GM13976 (cell line): ENCODE measurements around the gene JPH3.

Experiments
- DNase-seq: peaks from one replicate; pipeline ENCODE4 v3.0.0; 2012; ENCODE audit warnings: low spot score
- CTCF ChIP-seq: IDR thresholded peaks from 2 replicates; pipeline ENCODE4 v1.5.1; 2012; ENCODE audit warnings: borderline replicate concordance, mild to moderate bottlenecking; ENCODE audit not compliant: insufficient read depth; ENCODE audit errors: extremely low read depth, missing control alignments, control extremely low read depth
- in situ Hi-C: fragments of 300-500 bp; cut with MboI; formaldehyde crosslinking; loops from one replicate; pipeline ENCODE4 v1.12.0; 2022; ENCODE audit warnings: low sequenced_read_pairs, mixed read lengths, inconsistent platforms; ENCODE audit not compliant: unreplicated experiment

Gene JPH3

GRCh38 chr16:87621976-87622713 is 19.8 kb downstream of the JPH3 start:
- no peak for TF ChIP-seq CTCF
- DNase-seq = no peak
- in situ Hi-C loops = no loop called here

GRCh38 chr16:87622756-87623319 is 20.5 kb downstream of the JPH3 start:
- in situ Hi-C loops = no loop called here
- DNase-seq = no peak
- no peak for TF ChIP-seq CTCF

GRCh38 chr16:87625241-87625797 is 23.0 kb downstream of the JPH3 start:
- in situ Hi-C loops = no loop called here
- no peak for TF ChIP-seq CTCF
- DNase-seq = no peak

GRCh38 chr16:87626401-87626800 is 24.1 kb downstream of the JPH3 start:
- no peak for DNase-seq
- in situ Hi-C loops = no loop called here

GRCh38 chr16:87626905-87627304 is 24.6 kb downstream of the JPH3 start:
- no peak for TF ChIP-seq CTCF
- no peak for DNase-seq
- in situ Hi-C loops = no loop called here

More at GRCh38 chr16:87626401-87626800, 24.1 kb downstream of the JPH3 start:
- no peak for TF ChIP-seq CTCF

- no peak for DNase-seq
- no peak for TF ChIP-seq CTCF
- in situ Hi-C loops = no loop called here
These were observed 25.4 kb downstream of the JPH3 start for GRCh38 chr16:87627542-87628245.
